ENCODE measurements around the gene NFILZ.

NFILZ gene

GRCh38 chr19:8610041-8610935, 20.1 kb upstream of the NFILZ start, which contains the start of gene ADAMTS10:
Gene ADAMTS10, minus strand, starts transcription at chr19:8610715. Its CDS starts 5,005 bp downstream, at chr19:8605710.
- DNase-seq (ENCODE audit: low read depth): peak; percentile 89
- TF ChIP-seq MYC (IDR thresholded peaks at IDR 0.05; ENCODE audit: low read depth, low read length) (peak; percentile 74), MAX (IDR thresholded peaks at IDR 0.05; ENCODE audit: low read depth, low read length) (peak; percentile 62), POLR2A (IDR thresholded peaks at IDR 0.05; ENCODE audit: extremely low read depth, insufficient read length) (no peak)
- peak within 1 kb of the TSS; percentile 78 for H3K4me3 ChIP-seq (ENCODE audit: low read depth, low read length)

GRCh38 chr19:8610936-8611300, 19.5 kb upstream of the NFILZ start:
- H3K4me3 ChIP-seq (ENCODE audit: low read depth, low read length): no peak overlapping the region
- no peak for DNase-seq (ENCODE audit: low read depth)
- TF ChIP-seq MYC (IDR thresholded peaks at IDR 0.05; ENCODE audit: low read depth, low read length): no peak
- TF ChIP-seq MAX (IDR thresholded peaks at IDR 0.05; ENCODE audit: low read depth, low read length): no peak
- no peak for TF ChIP-seq POLR2A (IDR thresholded peaks at IDR 0.05; ENCODE audit: extremely low read depth, insufficient read length)
- TF ChIP-seq CTCF (IDR thresholded peaks at IDR 0.05; ENCODE audit: low read depth, low read length): no peak

- TF ChIP-seq MAX (IDR thresholded peaks at IDR 0.05; ENCODE audit: low read depth, low read length) (no peak), CTCF (IDR thresholded peaks at IDR 0.05; ENCODE audit: low read depth, low read length) (no peak), MYC (IDR thresholded peaks at IDR 0.05; ENCODE audit: low read depth, low read length) (no peak), POLR2A (IDR thresholded peaks at IDR 0.05; ENCODE audit: extremely low read depth, insufficient read length) (no peak)
- H3K4me3 ChIP-seq (ENCODE audit: low read depth, low read length): no peak overlapping the region
- DNase-seq (ENCODE audit: low read depth): peak; percentile 72
Measured at GRCh38 chr19:8611391-8611876, 19.0 kb upstream of the NFILZ start.

GRCh38 chr19:8611877-8612806, 18.3 kb upstream of the NFILZ start:
- DNase-seq (ENCODE audit: low read depth): peak; percentile 74

GRCh38 chr19:8612807-8613171, 17.6 kb upstream of the NFILZ start:
- DNase-seq (ENCODE audit: low read depth): peak; percentile 23
- no peak for TF ChIP-seq MYC (IDR thresholded peaks at IDR 0.05; ENCODE audit: low read depth, low read length)
- no peak for TF ChIP-seq CTCF (IDR thresholded peaks at IDR 0.05; ENCODE audit: low read depth, low read length)
- TF ChIP-seq POLR2A (IDR thresholded peaks at IDR 0.05; ENCODE audit: extremely low read depth, insufficient read length): no peak
- TF ChIP-seq MAX (IDR thresholded peaks at IDR 0.05; ENCODE audit: low read depth, low read length): no peak
- H3K4me3 ChIP-seq (ENCODE audit: low read depth, low read length): no peak overlapping the region

More at GRCh38 chr19:8611877-8612806, 18.3 kb upstream of the NFILZ start:
- TF ChIP-seq CTCF (IDR thresholded peaks at IDR 0.05; ENCODE audit: low read depth, low read length): no peak
- TF ChIP-seq MYC (IDR thresholded peaks at IDR 0.05; ENCODE audit: low read depth, low read length): no peak
- no peak for TF ChIP-seq MAX (IDR thresholded peaks at IDR 0.05; ENCODE audit: low read depth, low read length)
- no peak for TF ChIP-seq POLR2A (IDR thresholded peaks at IDR 0.05; ENCODE audit: extremely low read depth, insufficient read length)
- no peak overlapping the region for H3K4me3 ChIP-seq (ENCODE audit: low read depth, low read length)
